SK-N-SH (cell line): ENCODE data around the gene DMD. TPM values are rescaled to one million over a fixed set of nuclear protein-coding genes. Genes with fewer than 3 reads are reported as not detected.

Source experiments
- CTCF ChIA-PET: fragments of 300-600, 350-600 bp; formaldehyde crosslinking; extraction: SDS; loops from one replicate; lab custom pipeline; 2021; lab: Yijun Ruan, JAX
- POLR2A ChIA-PET: fragments of 350-600 bp; sonication (Branson Sonifier 250); formaldehyde crosslinking; extraction: SDS; loops from one replicate; lab custom pipeline; 2020; ENCODE audit warnings: antibody characterized with exemption, inconsistent platforms; lab: Yijun Ruan, JAX
- DNase-seq: peaks from one replicate; pipeline ENCODE4 v3.0.0; 2012
- H2AFZ ChIP-seq: fragments of 200-600 bp; sonication (generic); 2 replicates; pipeline ENCODE4 v1.8.1; 2016; ENCODE audit warnings: antibody characterized with exemption, mild to moderate bottlenecking, low read depth
- H3F3A ChIP-seq: fragments of 200-600 bp; sonication (generic); replicated peaks from 2 replicates; pipeline ENCODE3; 2016; ENCODE audit warnings: antibody characterized with exemption, mild to moderate bottlenecking; ENCODE audit not compliant: insufficient read depth
- H3K27ac ChIP-seq, 2 experiments: fragments of 200-500 bp in 1 of 2; fragments of 200-600 bp in 1 of 2; sonication (Bioruptor generic) in 1 of 2; sonication (generic), shearing (Covaris generic) in 1 of 2; 2 replicates each; pipeline versions ENCODE4 v1.5.1 to v1.6.1; 2014 to 2016; ENCODE audit warnings: low read depth in 2 of 2, inconsistent platforms in 1 of 2, low read length in 1 of 2, mild to moderate bottlenecking in 1 of 2, mixed read lengths in 1 of 2
- H3K27me3 ChIP-seq: fragments of 200-600 bp; sonication (generic), shearing (Covaris generic); 2 replicates; pipeline ENCODE4 v1.6.1; 2016; ENCODE audit warnings: mixed run types; ENCODE audit not compliant: insufficient read depth
- H3K36me3 ChIP-seq, 2 experiments: fragments of 200-500 bp in 1 of 2; fragments of 200-600 bp in 1 of 2; sonication (Bioruptor generic) in 1 of 2; sonication (generic) in 1 of 2; replicated peaks in 1 of 2; 2 replicates each; pipeline versions ENCODE3 to v1.5.1; 2014 to 2016; ENCODE audit warnings: low read length in 1 of 2, mild to moderate bottlenecking in 1 of 2; ENCODE audit not compliant: insufficient read depth in 2 of 2, control insufficient read depth in 1 of 2
- H3K4me1 ChIP-seq, 2 experiments: fragments of 200-500 bp in 1 of 2; fragments of 200-600 bp in 1 of 2; sonication (Bioruptor generic) in 1 of 2; sonication (generic), shearing (Covaris generic) in 1 of 2; 2 replicates each; pipeline versions ENCODE4 v1.5.1 to v1.6.1; 2014 to 2016; ENCODE audit warnings: low read depth in 1 of 2, low read length in 1 of 2, mixed run types in 1 of 2; ENCODE audit not compliant: insufficient read depth in 2 of 2, control insufficient read depth in 1 of 2
- H3K4me2 ChIP-seq: fragments of 200-600 bp; sonication (generic), shearing (Covaris generic); 2 replicates; pipeline ENCODE4 v1.6.1; 2017; ENCODE audit warnings: mixed run types
- H3K4me3 ChIP-seq, 2 experiments: fragments of 200-500 bp in 1 of 2; fragments of 200-600 bp in 1 of 2; sonication (Bioruptor generic) in 1 of 2; sonication (generic), shearing (Covaris generic) in 1 of 2; 2 replicates each; pipeline versions ENCODE4 v1.5.1 to v1.8.1; 2014 to 2016; ENCODE audit warnings: low read depth in 2 of 2, inconsistent platforms in 1 of 2, low read length in 1 of 2, mild to moderate bottlenecking in 1 of 2, mixed read lengths in 1 of 2, moderate library complexity in 1 of 2
- H3K79me2 ChIP-seq: fragments of 200-600 bp; sonication (generic); 2 replicates; pipeline ENCODE4 v1.8.1; 2017; ENCODE audit warnings: mild to moderate bottlenecking; ENCODE audit not compliant: insufficient read depth
- H3K9ac ChIP-seq: fragments of 200-600 bp; sonication (generic); 2 replicates; pipeline ENCODE4 v1.6.1; 2017; ENCODE audit warnings: mixed run types
- H3K9me2 ChIP-seq: fragments of 200-600 bp; sonication (generic); 2 replicates; pipeline ENCODE4 v1.6.1; 2017; ENCODE audit warnings: mixed run types
- H3K9me3 ChIP-seq: fragments of 200-600 bp; sonication (generic); 2 replicates; pipeline ENCODE4 v1.6.1; 2017; ENCODE audit warnings: mixed run types, mild to moderate bottlenecking, moderate library complexity
- H4K20me1 ChIP-seq: fragments of 200-600 bp; sonication (generic); 2 replicates; pipeline ENCODE4 v1.6.1; 2017; ENCODE audit warnings: mild to moderate bottlenecking, mixed run types; ENCODE audit not compliant: insufficient read depth
- CHD2 ChIP-seq: fragments of 150-350 bp; IDR thresholded peaks from 2 replicates; pipeline ENCODE4 v1.6.1; 2018; ENCODE audit warnings: low read length; ENCODE audit not compliant: partially characterized antibody
- FOXM1 ChIP-seq: IDR thresholded peaks from 2 replicates; pipeline ENCODE4 v1.4.0; 2012; ENCODE audit warnings: low read depth, mild to moderate bottlenecking
- GABPA ChIP-seq: IDR thresholded peaks from 2 replicates; pipeline ENCODE4 v1.4.0; 2012; ENCODE audit warnings: low read depth, mild to moderate bottlenecking
- MEF2A ChIP-seq: IDR thresholded peaks from 2 replicates; pipeline ENCODE4 v1.4.0; 2012; ENCODE audit warnings: low read depth, borderline replicate concordance
- POLR2AphosphoS5 ChIP-seq: IDR thresholded peaks from 2 replicates; pipeline ENCODE4 v1.6.1; 2012; ENCODE audit warnings: low read depth, low read length
- RAD21 ChIP-seq: IDR thresholded peaks from 2 replicates; pipeline ENCODE4 v1.6.1; 2012; ENCODE audit warnings: mild to moderate bottlenecking, low read length
- RXRA ChIP-seq: IDR thresholded peaks from 2 replicates; pipeline ENCODE4 v1.4.0; 2012; ENCODE audit warnings: low read depth, mild to moderate bottlenecking, borderline replicate concordance
- TAF1 ChIP-seq: IDR thresholded peaks from 2 replicates; pipeline ENCODE4 v1.6.1; 2012; ENCODE audit warnings: low read depth, mild to moderate bottlenecking, low read length, moderate library complexity, borderline replicate concordance
- YY1 ChIP-seq: IDR thresholded peaks from 2 replicates; pipeline ENCODE4 v1.4.0; 2012; ENCODE audit warnings: low read depth, mild to moderate bottlenecking
- WGBS: methylation state at CpG from one replicate; pipeline ENCODE4 v1.1.6; 2017; ENCODE audit warnings: low lambda C conversion rate; 5-methylcytosine and 5-hydroxymethylcytosine counted together
- polyA plus RNA-seq, 3 experiments: library from polyadenylated mRNA; depleted of rRNA; stranded (reverse); fragments of >200 nt; gene quantifications; 2 replicates each; pipeline ENCODE4 v1.2.3, GENCODE V29; 2012

Gene DMD
- polyA plus RNA-seq, 1 of the 3 experiments (the other 2 are of a cell fraction): 3.9 TPM

- ChIA-PET CTCF (no interaction called here), POLR2A (no interaction called here)
- H3K27me3 ChIP-seq: no peaks in the 10 kb centered on the region
- H2AFZ ChIP-seq: no peak overlapping the region
- WGBS: 31% methylated on average over 4 of the region's 4 CpGs
- H3K9ac ChIP-seq: no peak overlapping the region
- no peaks in the 10 kb centered on the region for H3K9me3 ChIP-seq
- no peak overlapping the region for H3K27ac ChIP-seq
- TF ChIP-seq FOXM1 (no peak), YY1 (no peak)
- no peaks in the 10 kb centered on the region for H3K36me3 ChIP-seq
- H3F3A ChIP-seq: peaks cover 10% of the 10 kb centered on the region
- no peaks in the 10 kb centered on the region for H3K9me2 ChIP-seq
- H4K20me1 ChIP-seq: no peaks in the 10 kb centered on the region
- H3K4me3 ChIP-seq: no peak overlapping the region
- no peak overlapping the region for H3K4me2 ChIP-seq
- H3K79me2 ChIP-seq: no peaks in the 10 kb centered on the region
- no peak for DNase-seq
- peaks cover 0 to 3% of the 10 kb centered on the region in 2 experiments; a peak in 1 of 4 replicates for H3K4me1 ChIP-seq
Measured at GRCh38 chrX:31329298-31329697, 1882.1 kb downstream of the DMD start.

DNA sequence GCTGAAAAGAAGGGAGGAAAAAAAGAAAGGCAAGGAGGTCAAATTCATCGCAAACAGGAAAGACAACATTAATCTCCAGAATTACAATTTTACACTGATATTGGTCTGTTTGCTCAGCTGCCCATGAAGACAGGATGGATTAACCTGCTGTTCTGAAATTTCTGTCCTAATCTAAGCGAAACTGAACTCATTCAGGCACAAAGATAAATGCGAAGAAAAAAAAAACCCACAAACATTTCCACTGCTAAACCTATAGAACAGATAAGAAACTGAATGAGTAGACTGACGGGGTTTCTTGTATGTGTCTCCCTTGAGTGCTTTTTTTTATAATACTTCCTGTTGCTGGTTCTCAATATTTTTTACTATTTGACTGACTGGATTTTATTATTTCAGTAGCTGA, 1887.7 kb downstream of the DMD start:
- Histone ChIP-seq H3K36me3 (no peaks in the 10 kb centered on the region), H3K27ac (no peak overlapping the region), H2AFZ (no peak overlapping the region), H3K27me3 (no peaks in the 10 kb centered on the region), H3K9ac (no peak overlapping the region), H3F3A (no peaks in the 10 kb centered on the region), H3K4me2 (no peak overlapping the region), H3K9me2 (no peaks in the 10 kb centered on the region), H3K9me3 (no peaks in the 10 kb centered on the region), H3K4me3 (no peak overlapping the region), H4K20me1 (no peaks in the 10 kb centered on the region), H3K79me2 (no peaks in the 10 kb centered on the region), H3K4me1 (no peaks in the 10 kb centered on the region)
- POLR2A ChIA-PET: no interaction called here
- TF ChIP-seq RXRA (no peak), RAD21 (no peak), MEF2A (no peak), TAF1 (no peak), POLR2AphosphoS5 (no peak)
- WGBS: 45% methylated on average over 4 of the region's 4 CpGs
- CTCF ChIA-PET: no interaction called here
- no peak for DNase-seq

DNA sequence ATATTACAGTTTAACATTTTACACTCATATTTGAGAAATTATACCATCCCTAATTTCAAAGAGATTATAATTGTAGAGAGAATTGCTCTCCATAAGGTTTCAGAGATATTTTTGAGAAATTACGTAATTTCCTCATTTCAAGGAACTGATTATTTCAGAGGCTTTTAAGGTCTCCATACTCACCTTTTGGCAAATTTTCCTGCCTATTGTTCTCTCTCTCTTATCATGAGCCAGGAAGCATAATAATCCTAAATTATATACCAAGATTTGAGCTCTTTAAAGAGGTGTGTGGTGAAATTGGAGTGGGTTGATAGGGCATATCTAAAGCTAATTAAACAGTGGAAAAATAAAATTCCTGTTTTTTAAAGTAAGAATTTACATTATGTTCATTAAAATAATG, 1890.6 kb downstream of the DMD start:
- ChIA-PET POLR2A (no interaction called here), CTCF (no interaction called here)
- Histone ChIP-seq H3K9me3 (no peaks in the 10 kb centered on the region), H3K27ac (no peak overlapping the region), H3K4me3 (no peak overlapping the region), H3K79me2 (no peaks in the 10 kb centered on the region), H2AFZ (no peak overlapping the region; the same call in 1 of the 2 replicates), H3K4me1 (no peaks in the 10 kb centered on the region), H3K4me2 (no peak overlapping the region), H4K20me1 (no peaks in the 10 kb centered on the region), H3K36me3 (no peaks in the 10 kb centered on the region), H3K9ac (no peak overlapping the region), H3K27me3 (no peaks in the 10 kb centered on the region), H3K9me2 (no peaks in the 10 kb centered on the region), H3F3A (no peaks in the 10 kb centered on the region)
- 50% methylated on average over 1 of the region's 1 CpG for WGBS
- TF ChIP-seq GABPA: no peak
- no peak for TF ChIP-seq CHD2
- DNase-seq: no peak
